GM23248 (cell line): Measurements from ENCODE around the gene PIWIL4. TPM values are rescaled to one million over a fixed set of nuclear protein-coding genes. Genes with fewer than 3 reads are reported as not detected.

Experiments used
- DNase-seq: peaks from one replicate; pipeline ENCODE4 v3.0.0-alpha.2; 2015
- H2AFZ ChIP-seq: fragments of 200-600 bp; sonication (generic); 2 replicates; pipeline ENCODE4 v1.6.1; 2016; ENCODE audit warnings: antibody characterized with exemption
- H3F3A ChIP-seq: fragments of 200-600 bp; sonication (generic); 2 replicates; pipeline ENCODE4 v1.6.1; 2016; ENCODE audit warnings: mild to moderate bottlenecking, antibody characterized with exemption, mixed run types; ENCODE audit not compliant: insufficient read depth
- H3K27ac ChIP-seq: fragments of 200-600 bp; sonication (generic); 2 replicates; pipeline ENCODE4 v1.5.1; 2016; ENCODE audit warnings: mild to moderate bottlenecking
- H3K27me3 ChIP-seq: fragments of 200-600 bp; sonication (generic); replicated peaks from 2 replicates; pipeline ENCODE4 v1.6.1; 2016; ENCODE audit warnings: mild to moderate bottlenecking; ENCODE audit not compliant: insufficient read depth
- H3K36me3 ChIP-seq: fragments of 200-600 bp; sonication (generic); 2 replicates; pipeline ENCODE4 v1.6.1; 2016; ENCODE audit warnings: low read depth, mild to moderate bottlenecking
- H3K4me1 ChIP-seq: fragments of 200-600 bp; sonication (generic); 2 replicates; pipeline ENCODE4 v1.6.1; 2016; ENCODE audit warnings: mild to moderate bottlenecking; ENCODE audit not compliant: insufficient read depth
- H3K4me2 ChIP-seq: fragments of 200-600 bp; sonication (generic); one replicate; pipeline ENCODE4 v1.6.1; 2016; ENCODE audit warnings: mild to moderate bottlenecking; ENCODE audit not compliant: unreplicated experiment
- H3K4me3 ChIP-seq: fragments of 200-600 bp; sonication (generic); 2 replicates; pipeline ENCODE4 v1.5.1; 2016; ENCODE audit warnings: mild to moderate bottlenecking
- H3K79me2 ChIP-seq: fragments of 200-600 bp; sonication (generic); 2 replicates; pipeline ENCODE4 v1.6.1; 2016; ENCODE audit warnings: mild to moderate bottlenecking; ENCODE audit not compliant: insufficient read depth
- H3K9ac ChIP-seq: fragments of 200-600 bp; sonication (generic); 2 replicates; pipeline ENCODE4 v1.6.1; 2016; ENCODE audit warnings: mild to moderate bottlenecking
- H3K9me2 ChIP-seq: fragments of 200-600 bp; sonication (generic); 2 replicates; pipeline ENCODE4 v1.6.1; 2016; ENCODE audit warnings: mixed run types, mild to moderate bottlenecking, moderate library complexity; ENCODE audit not compliant: insufficient read depth
- H3K9me3 ChIP-seq: fragments of 200-600 bp; sonication (generic); one replicate; pipeline ENCODE4 v1.6.1; 2017; ENCODE audit warnings: low read depth
- H4K20me1 ChIP-seq: fragments of 200-600 bp; sonication (generic); 2 replicates; pipeline ENCODE4 v1.6.0; 2016; ENCODE audit not compliant: insufficient read depth
- EZH2 ChIP-seq: fragments of 200-600 bp; sonication (generic); IDR thresholded peaks from 2 replicates; pipeline ENCODE4 v1.6.1; 2018; ENCODE audit warnings: antibody characterized with exemption, mild to moderate bottlenecking; ENCODE audit not compliant: insufficient read depth, poor library complexity, severe bottlenecking
- EZH2phosphoT487 ChIP-seq: fragments of 200-600 bp; sonication (generic); IDR thresholded peaks from 2 replicates; pipeline ENCODE4 v1.6.1; 2018; ENCODE audit warnings: antibody characterized with exemption, moderate library complexity, mild to moderate bottlenecking, low read depth; ENCODE audit not compliant: insufficient read depth
- WGBS, 2 experiments: methylation state at CpG; one replicate each; pipeline ENCODE4 v1.1.6; 2015 to 2017; ENCODE audit warnings: low lambda C conversion rate in 2 of 2, low coverage in 1 of 2; ENCODE audit errors: missing lambda C conversion rate in 2 of 2; 5-methylcytosine and 5-hydroxymethylcytosine counted together
- in situ Hi-C: fragments of 300-500 bp; cut with MboI; formaldehyde crosslinking; loops from 2 replicates; pipeline ENCODE4 v1.15.0; 2020
- polyA plus RNA-seq: library from polyadenylated mRNA; unstranded; fragments of >200 nt; fragmentation: Nextera tagmentation; extraction: Ambion mirVana; gene quantifications from 2 replicates; pipeline ENCODE4 v1.2.1, GENCODE V29; 2016
- total RNA-seq: library from RNA; depleted of rRNA; stranded (reverse); fragments of >200 nt; shearing (Covaris generic); gene quantifications from 2 replicates; pipeline ENCODE4 v1.2.3, GENCODE V29; 2014

PIWIL4 gene
- total and polyA plus RNA-seq, 2 experiments from 2014 or later: 1.2 to 1.4 TPM

DNA sequence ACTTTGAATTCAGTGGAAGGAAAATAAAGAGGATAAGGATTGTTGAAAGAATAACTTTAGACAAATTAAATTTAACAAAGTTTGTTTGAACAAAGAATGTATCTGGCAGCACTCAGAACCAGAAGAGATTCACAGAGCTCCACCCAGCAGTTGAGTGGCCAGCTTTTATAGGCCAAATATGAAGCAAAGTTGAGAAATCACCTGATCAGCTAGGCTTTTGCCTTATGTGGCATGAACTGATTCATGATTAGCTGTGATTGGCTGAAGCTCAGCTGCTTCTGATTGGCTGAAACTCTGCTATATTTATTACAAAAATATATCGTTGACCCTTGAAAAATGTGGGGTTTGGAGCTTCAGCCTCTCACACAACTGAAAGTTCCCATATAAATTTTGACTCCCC, 62.6 kb downstream of the PIWIL4 start:
- TF ChIP-seq EZH2 (no peak), EZH2phosphoT487 (no peak)
- Histone ChIP-seq H3K9me3 (no peaks in the 10 kb centered on the region), H3K4me2 (no peak overlapping the region), H3K9me2 (no peaks in the 10 kb centered on the region), H3K27ac (no peak overlapping the region), H4K20me1 (no peaks in the 10 kb centered on the region), H3K4me1 (no peaks in the 10 kb centered on the region), H3K36me3 (no peaks in the 10 kb centered on the region), H2AFZ (no peak overlapping the region), H3K9ac (no peak overlapping the region), H3K79me2 (no peaks in the 10 kb centered on the region), H3F3A (no peaks in the 10 kb centered on the region), H3K4me3 (no peak overlapping the region), H3K27me3 (no peaks in the 10 kb centered on the region)
- WGBS, 2 experiments: 56 to 82% methylated on average over 1 of the region's 1 CpG
- in situ Hi-C loops: loop anchor here (5.0 to 10.0 kb wide), 3 partner anchors 125 to 343 kb away; partner anchors contain the start of genes CWC15 and KDM4D
- peak; percentile 13 for DNase-seq

- no peak overlapping the region for H3K9ac ChIP-seq
- no peaks in the 10 kb centered on the region for H3K9me2 ChIP-seq
- H3K9me3 ChIP-seq: no peaks in the 10 kb centered on the region
- H3K36me3 ChIP-seq: no peaks in the 10 kb centered on the region
- DNase-seq: no peak
- H3K4me3 ChIP-seq: no peak overlapping the region
- no peak overlapping the region for H3K27ac ChIP-seq
- no peak overlapping the region for H2AFZ ChIP-seq
- in situ Hi-C loops: no loop called here
- WGBS, 2 experiments: 94 to 98% methylated on average over 3 of the region's 3 CpGs
- no peaks in the 10 kb centered on the region for H3K27me3 ChIP-seq
- no peak overlapping the region for H3K4me2 ChIP-seq
- no peaks in the 10 kb centered on the region for H3F3A ChIP-seq
- TF ChIP-seq EZH2phosphoT487: no peak
- TF ChIP-seq EZH2: no peak
- H3K79me2 ChIP-seq: no peaks in the 10 kb centered on the region
- H3K4me1 ChIP-seq: no peaks in the 10 kb centered on the region
- no peaks in the 10 kb centered on the region for H4K20me1 ChIP-seq
Observed at GRCh38 chr11:94630221-94630620, 63.1 kb downstream of the PIWIL4 start.

DNA sequence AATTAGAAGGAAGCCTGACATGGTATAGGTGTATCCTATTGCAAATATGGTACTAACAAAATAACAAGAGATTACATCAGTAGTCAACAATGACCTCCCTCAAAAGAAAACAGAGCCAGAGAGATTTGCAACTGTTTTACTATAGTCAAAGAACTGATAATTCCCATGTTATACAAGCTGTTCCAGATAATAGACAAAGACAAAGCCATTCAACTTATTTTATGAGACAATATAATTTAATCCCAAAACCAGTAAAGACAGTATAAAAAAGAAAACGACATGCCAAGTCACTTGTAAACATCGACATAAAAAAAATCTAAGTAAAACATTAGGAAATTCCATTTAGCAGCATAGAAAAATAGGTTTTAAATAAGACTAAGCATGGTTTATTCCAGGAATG, 65.2 kb downstream of the PIWIL4 start:
- in situ Hi-C loops: no loop called here
- no peak overlapping the region for H3K4me3 ChIP-seq
- no peak overlapping the region for H2AFZ ChIP-seq
- H3F3A ChIP-seq: no peaks in the 10 kb centered on the region
- DNase-seq: no peak
- no peaks in the 10 kb centered on the region for H3K36me3 ChIP-seq
- no peaks in the 10 kb centered on the region for H3K4me1 ChIP-seq
- no peaks in the 10 kb centered on the region for H3K79me2 ChIP-seq
- H3K27me3 ChIP-seq: no peaks in the 10 kb centered on the region
- no peaks in the 10 kb centered on the region for H3K9me3 ChIP-seq
- H4K20me1 ChIP-seq: no peaks in the 10 kb centered on the region
- H3K9me2 ChIP-seq: no peaks in the 10 kb centered on the region
- TF ChIP-seq EZH2 (no peak), EZH2phosphoT487 (no peak)
- no peak overlapping the region for H3K4me2 ChIP-seq
- no peak overlapping the region for H3K27ac ChIP-seq
- H3K9ac ChIP-seq: no peak overlapping the region
- WGBS, 2 experiments: 86 to 94% methylated on average over 2 of the region's 2 CpGs

DNA sequence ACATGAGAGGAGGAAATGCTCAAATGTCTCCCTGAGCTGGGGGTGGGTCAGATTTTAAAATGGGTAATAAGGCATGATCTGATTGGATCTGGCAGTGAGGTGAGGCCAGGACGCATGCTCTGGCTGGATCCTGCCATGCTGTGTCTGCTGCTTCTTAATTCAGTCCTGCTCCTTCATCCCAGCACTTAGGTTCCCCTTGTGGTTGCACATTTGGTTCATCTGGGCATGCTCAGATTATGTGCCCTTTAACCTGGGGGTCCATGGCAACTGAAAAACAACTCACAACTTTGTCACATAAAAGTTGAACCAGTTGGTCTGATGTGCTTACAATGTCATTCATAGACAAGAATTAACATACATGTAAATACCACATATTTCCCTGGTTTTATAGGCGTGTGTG, 67.9 kb downstream of the PIWIL4 start:
- no peak for TF ChIP-seq EZH2phosphoT487
- no peak for TF ChIP-seq EZH2
- 74 to 84% methylated on average over 2 of the region's 2 CpGs for whole genome bisulfite sequencing, 2 experiments
- H3F3A ChIP-seq: peaks cover 12% of the 10 kb centered on the region; the same call in 1 of the 2 replicates
- H3K4me3 ChIP-seq: no peak overlapping the region
- H3K9ac ChIP-seq: no peak overlapping the region
- H3K4me2 ChIP-seq: no peak overlapping the region
- no peaks in the 10 kb centered on the region for H3K9me2 ChIP-seq
- no peak for DNase-seq
- no peak overlapping the region for H2AFZ ChIP-seq
- no peak overlapping the region for H3K27ac ChIP-seq
- H4K20me1 ChIP-seq: no peaks in the 10 kb centered on the region
- H3K4me1 ChIP-seq: peaks cover 15% of the 10 kb centered on the region
- no peaks in the 10 kb centered on the region for H3K27me3 ChIP-seq
- H3K79me2 ChIP-seq: no peaks in the 10 kb centered on the region
- in situ Hi-C loops: no loop called here
- H3K36me3 ChIP-seq: no peaks in the 10 kb centered on the region
- H3K9me3 ChIP-seq: no peaks in the 10 kb centered on the region
